ENCODE results near the gene SP2. TPM values are rescaled to one million over a fixed set of nuclear protein-coding genes. Genes with fewer than 3 reads are reported as not detected.

The SP2 gene
- total and polyA plus RNA-seq, 2 donors (not counting 1 experiment from before 2014, with no cell fraction given) = 25.4 to 32.5 TPM

- Mint-ChIP-seq H3K4me3 (no peak overlapping the region), H3K4me1 (peaks cover 5% of the 10 kb centered on the region), H3K27ac (no peak overlapping the region), H3K9me3 (ENCODE audit: insufficient read depth) (no peaks in the 10 kb centered on the region), H3K27me3 (peaks cover 54% of the 10 kb centered on the region)
- H4K20me1 ChIP-seq (ENCODE audit: control insufficient read depth, insufficient read depth, low read length, poor library complexity, severe bottlenecking) = no peaks in the 10 kb centered on the region
- no peak overlapping the region for H3K9ac ChIP-seq (ENCODE audit: low read length)
- no peak for TF ChIP-seq EZH2 (IDR thresholded peaks at IDR 0.05; ENCODE audit: borderline replicate concordance, insufficient read depth, low read depth, low read length, poor library complexity, severe bottlenecking)
- no peak for TF ChIP-seq CTCF (IDR thresholded peaks at IDR 0.05)
- ATAC-seq (ENCODE audit: low read depth) (no peak), DNase-seq (no peak)
- no peak overlapping the region for H3K4me2 ChIP-seq (replicated peaks; ENCODE audit: low read depth, low read length, poor library complexity, severe bottlenecking)
- H3K79me2 ChIP-seq (ENCODE audit: control insufficient read depth, insufficient read depth, low read length) = no peaks in the 10 kb centered on the region
- no peak overlapping the region for H2AFZ ChIP-seq (ENCODE audit: insufficient read depth, low read depth, low read length, poor library complexity, severe bottlenecking)
- H3K27ac ChIP-seq (ENCODE audit: low read length in 2 of 2) = no peak overlapping the region
- 74% methylated on average over 10 of the region's 11 CpGs for WGBS (ENCODE audit: insufficient coverage)
- intact Hi-C loops (cut with micrococcal nuclease) = no loop called here
- H3K4me3 ChIP-seq (ENCODE audit: control extremely low read depth in 1 of 5, extremely low read depth in 1 of 5, insufficient read depth in 1 of 5, low read depth in 2 of 5, low read length in 4 of 5) = no peak overlapping the region
- no peaks in the 10 kb centered on the region for H3K36me3 ChIP-seq (replicated peaks in 1 of 2; ENCODE audit: control extremely low read depth in 1 of 2, control insufficient read depth in 1 of 2, extremely low read depth in 1 of 2, insufficient read depth in 2 of 2, low read length in 1 of 2)
- CTCF ChIA-PET = no interaction called here
- POLR2A ChIA-PET = no interaction called here
- peaks cover 8 to 9% of the 10 kb centered on the region in 2 donors for H3K4me1 ChIP-seq (ENCODE audit: control insufficient read depth in 2 of 2, insufficient read depth in 2 of 2, low read length in 2 of 2)
- H3K27me3 ChIP-seq (replicated peaks in 1 of 4; ENCODE audit: control extremely low read depth in 1 of 4, control insufficient read depth in 3 of 4, insufficient read depth in 4 of 4, low read length in 3 of 4) = peaks cover 0 to 70% (median 19%) of the 10 kb centered on the region in 4 experiments
- H3K9me3 ChIP-seq (ENCODE audit: control extremely low read depth in 1 of 3, control insufficient read depth in 2 of 3, insufficient read depth in 1 of 3, low read length in 2 of 3) = no peaks in the 10 kb centered on the region
Measured at GRCh38 chr17:47875011-47875985, 20.7 kb upstream of the SP2 start.

Measured in B cell (primary cell).